ENCODE results near the gene DLG5. TPM values are rescaled to one million over a fixed set of nuclear protein-coding genes. Genes with fewer than 3 reads are reported as not detected.

DLG5 gene
- total RNA-seq, 1 experiment from 2014 or later = 28.4 TPM

GRCh38 chr10:77844713-77845445 is 81.7 kb downstream of the DLG5 start:
- peak; percentile 93 for DNase-seq (ENCODE audit: low read depth)

GRCh38 chr10:77844177-77844576 is 82.4 kb downstream of the DLG5 start:
- no peak for DNase-seq (ENCODE audit: low read depth)

- no peak for DNase-seq (ENCODE audit: low read depth)
These were observed 83.3 kb downstream of the DLG5 start for GRCh38 chr10:77843264-77843663.

GRCh38 chr10:77842652-77843212 is 83.8 kb downstream of the DLG5 start:
- no peak for DNase-seq (ENCODE audit: low read depth)

GRCh38 chr10:77841711-77842375 is 84.7 kb downstream of the DLG5 start:
- no peak for DNase-seq (ENCODE audit: low read depth)

- no peak for DNase-seq (ENCODE audit: low read depth)
These were observed 85.9 kb downstream of the DLG5 start for GRCh38 chr10:77840636-77841035.

- no peak for DNase-seq (ENCODE audit: low read depth)
These were observed 88.5 kb downstream of the DLG5 start for GRCh38 chr10:77837925-77838595.

GRCh38 chr10:77837248-77837924 is 89.2 kb downstream of the DLG5 start:
- DNase-seq (ENCODE audit: low read depth) = peak; percentile 66

- no peak for DNase-seq (ENCODE audit: low read depth)
These were observed 90.2 kb downstream of the DLG5 start for GRCh38 chr10:77836299-77836820.

GRCh38 chr10:77835669-77836086 is 90.9 kb downstream of the DLG5 start:
- no peak for DNase-seq (ENCODE audit: low read depth)

- no peak for DNase-seq (ENCODE audit: low read depth)
These were observed 91.4 kb downstream of the DLG5 start for GRCh38 chr10:77834943-77835668.

- DNase-seq (ENCODE audit: low read depth) = no peak
These were observed 92.0 kb downstream of the DLG5 start for GRCh38 chr10:77834540-77834939.

GRCh38 chr10:77833792-77834191 is 92.8 kb downstream of the DLG5 start:
- no peak for DNase-seq (ENCODE audit: low read depth)

- DNase-seq (ENCODE audit: low read depth) = no peak
These were observed 93.3 kb downstream of the DLG5 start for GRCh38 chr10:77833225-77833624.

- DNase-seq (ENCODE audit: low read depth) = no peak
These were observed 94.3 kb downstream of the DLG5 start for GRCh38 chr10:77832238-77832637.

GRCh38 chr10:77829356-77829755 is 97.2 kb downstream of the DLG5 start:
- no peak for DNase-seq (ENCODE audit: low read depth)

GRCh38 chr10:77828377-77828776 is 98.2 kb downstream of the DLG5 start:
- DNase-seq (ENCODE audit: low read depth) = no peak

- DNase-seq (ENCODE audit: low read depth) = no peak
These were observed 99.2 kb downstream of the DLG5 start for GRCh38 chr10:77827366-77827765.

- DNase-seq (ENCODE audit: low read depth) = no peak
These were observed 100.6 kb downstream of the DLG5 start for GRCh38 chr10:77825965-77826364.

- no peak for DNase-seq (ENCODE audit: low read depth)
These were observed 101.6 kb downstream of the DLG5 start for GRCh38 chr10:77824908-77825307.

All from HT1080 (cell line).